ENCODE data around the gene CCDC80. TPM values are rescaled to one million over a fixed set of nuclear protein-coding genes. Genes with fewer than 3 reads are reported as not detected.

Gene CCDC80
- total and polyA plus RNA-seq, 9 of the 15 experiments (the other 6 are each of a cell fraction or from before 2014, with no cell fraction given), result 0.17 to 2.0 (median 1.1) TPM

DNA sequence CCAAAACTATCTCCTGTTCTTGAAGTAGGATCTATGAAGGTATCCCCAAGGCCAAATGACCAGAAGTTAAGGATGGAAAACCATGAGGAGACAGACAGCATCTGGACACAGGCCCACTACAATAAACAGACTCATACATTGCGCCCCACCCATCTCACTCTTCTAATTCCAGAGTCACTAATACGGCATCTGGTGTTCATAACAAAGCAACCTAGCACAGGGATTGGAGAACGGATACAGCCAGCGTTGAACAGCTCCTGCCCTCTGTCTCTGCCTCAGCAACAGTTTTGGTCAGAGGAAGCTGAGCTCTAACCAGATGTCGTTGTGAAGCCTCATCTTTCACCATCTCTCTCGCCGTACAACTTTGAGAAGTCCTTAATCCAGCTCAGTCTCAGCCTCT lies 44.5 kb upstream of the CCDC80 start:
- DNase-seq (ENCODE audit: extremely low read depth in 1 of 4, low spot score in 3 of 4) (no peak), ATAC-seq (no peak), FAIRE-seq (no peak)
- Histone ChIP-seq H3K27me3 (ENCODE audit: control insufficient read depth in 2 of 2, insufficient read depth in 2 of 2, low read length in 2 of 2) (no peaks in the 10 kb centered on the region), H3K4me3 (no peak overlapping the region), H3K27ac (ENCODE audit: extremely low read depth, low read depth, low read length) (no peak overlapping the region), H3K79me2 (ENCODE audit: control insufficient read depth, insufficient read depth, low read length) (no peaks in the 10 kb centered on the region), H3K9me1 (ENCODE audit: control insufficient read depth, insufficient read depth, low read length) (no peaks in the 10 kb centered on the region), H4K20me1 (replicated peaks; ENCODE audit: control insufficient read depth, insufficient read depth, low read length) (no peaks in the 10 kb centered on the region), H2AFZ (ENCODE audit: low read depth, low read length) (no peak overlapping the region), H3K4me2 (ENCODE audit: insufficient read depth, low read length) (no peak overlapping the region), H3K4me1 (replicated peaks in 1 of 2; ENCODE audit: control insufficient read depth in 2 of 2, insufficient read depth in 2 of 2, low read length in 2 of 2) (peaks cover 0 to 3% of the 10 kb centered on the region in 2 experiments; a peak in 3 of 5 replicates), H3K9me3 (replicated peaks; ENCODE audit: control insufficient read depth, insufficient read depth, low read depth, low read length) (no peaks in the 10 kb centered on the region), H3K36me3 (ENCODE audit: control insufficient read depth, insufficient read depth, low read length) (no peaks in the 10 kb centered on the region), H3K9ac (ENCODE audit: insufficient read depth in 1 of 2, low read depth in 2 of 2, low read length in 2 of 2) (no peak overlapping the region)
- TF ChIP-seq, protein P1, sequence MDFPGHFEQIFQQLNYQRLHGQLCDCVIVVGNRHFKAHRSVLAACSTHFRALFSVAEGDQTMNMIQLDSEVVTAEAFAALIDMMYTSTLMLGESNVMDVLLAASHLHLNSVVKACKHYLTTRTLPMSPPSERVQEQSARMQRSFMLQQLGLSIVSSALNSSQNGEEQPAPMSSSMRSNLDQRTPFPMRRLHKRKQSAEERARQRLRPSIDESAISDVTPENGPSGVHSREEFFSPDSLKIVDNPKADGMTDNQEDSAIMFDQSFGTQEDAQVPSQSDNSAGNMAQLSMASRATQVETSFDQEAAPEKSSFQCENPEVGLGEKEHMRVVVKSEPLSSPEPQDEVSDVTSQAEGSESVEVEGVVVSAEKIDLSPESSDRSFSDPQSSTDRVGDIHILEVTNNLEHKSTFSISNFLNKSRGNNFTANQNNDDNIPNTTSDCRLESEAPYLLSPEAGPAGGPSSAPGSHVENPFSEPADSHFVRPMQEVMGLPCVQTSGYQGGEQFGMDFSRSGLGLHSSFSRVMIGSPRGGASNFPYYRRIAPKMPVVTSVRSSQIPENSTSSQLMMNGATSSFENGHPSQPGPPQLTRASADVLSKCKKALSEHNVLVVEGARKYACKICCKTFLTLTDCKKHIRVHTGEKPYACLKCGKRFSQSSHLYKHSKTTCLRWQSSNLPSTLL (IDR thresholded peaks at IDR 0.05), result no peak
- no peak for TF ChIP-seq CTCF (IDR thresholded peaks at IDR 0.05 in 2 of 3, conservative IDR thresholded peaks at IDR 0.05 in 1 of 3; ENCODE audit: insufficient read depth in 2 of 3, low read depth in 1 of 3, low read length in 3 of 3)
- TF ChIP-seq TEAD1 (CRISPR knock-in tag; IDR thresholded peaks at IDR 0.05), result no peak
- TF ChIP-seq KDM1A (IDR thresholded peaks at IDR 0.05), result no peak
- TF ChIP-seq ZNF77 (CRISPR knock-in tag; IDR thresholded peaks at IDR 0.05), result no peak
- no peak for TF ChIP-seq HNRNPH1 (optimal IDR thresholded peaks at IDR 0.05; ENCODE audit: low read depth, low read length)
- TF ChIP-seq, protein P2, sequence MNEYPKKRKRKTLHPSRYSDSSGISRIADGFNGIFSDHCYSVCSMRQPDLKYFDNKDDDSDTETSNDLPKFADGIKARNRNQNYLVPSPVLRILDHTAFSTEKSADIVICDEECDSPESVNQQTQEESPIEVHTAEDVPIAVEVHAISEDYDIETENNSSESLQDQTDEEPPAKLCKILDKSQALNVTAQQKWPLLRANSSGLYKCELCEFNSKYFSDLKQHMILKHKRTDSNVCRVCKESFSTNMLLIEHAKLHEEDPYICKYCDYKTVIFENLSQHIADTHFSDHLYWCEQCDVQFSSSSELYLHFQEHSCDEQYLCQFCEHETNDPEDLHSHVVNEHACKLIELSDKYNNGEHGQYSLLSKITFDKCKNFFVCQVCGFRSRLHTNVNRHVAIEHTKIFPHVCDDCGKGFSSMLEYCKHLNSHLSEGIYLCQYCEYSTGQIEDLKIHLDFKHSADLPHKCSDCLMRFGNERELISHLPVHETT (CRISPR knock-in tag; conservative IDR thresholded peaks at IDR 0.05 in 1 of 2, IDR thresholded peaks at IDR 0.05 in 1 of 2), result no peak
- TF ChIP-seq ZNF512 (tag; IDR thresholded peaks at IDR 0.05), result no peak
- no peak for TF ChIP-seq ILF3 (IDR thresholded peaks at IDR 0.05; ENCODE audit: borderline replicate concordance)
- no peak for TF ChIP-seq ZFP36 (IDR thresholded peaks at IDR 0.05; ENCODE audit: low read depth, low read length, partially characterized antibody)
- TF ChIP-seq ETS2 (tag; IDR thresholded peaks at IDR 0.05; ENCODE audit: borderline replicate concordance, poor library complexity, severe bottlenecking), result no peak
- in situ Hi-C loops (cut with MboI) (no loop called here), intact Hi-C loops (cut with micrococcal nuclease) (no loop called here)
- POLR2A ChIA-PET, result no interaction called here
- BruUV-seq (replicated peaks), result no TSS peak
- CTCF ChIA-PET (ENCODE audit: low intra/inter-chr PET ratio), result no interaction called here
- 52% methylated on average over 7 of the region's 7 CpGs for WGBS (ENCODE audit: insufficient coverage, low coverage, missing lambda C conversion rate)

Measured in K562 (cell line).